GM18505 (cell line): ENCODE results near the gene ATP9A.
"Not testable (repeated sequence)": the region's sequence is repeated elsewhere in the genome, so short reads cannot be mapped to it uniquely, and the experiment has no call there.

Experiments used
- ATAC-seq: cut with Tn5 transposase; IDR thresholded peaks from one replicate; pipeline ENCODE4 v1.9.1; 2021; ENCODE audit not compliant: unreplicated experiment
- POLR2A ChIP-seq: IDR thresholded peaks from 4 replicates; pipeline ENCODE4 v1.6.1; 2011; ENCODE audit warnings: borderline replicate concordance; ENCODE audit not compliant: insufficient read depth, insufficient read length; ENCODE audit errors: extremely low read depth

Gene ATP9A

GRCh38 chr20:51648571-51648947 is 119.6 kb downstream of the ATP9A start:
- no peak for ATAC-seq
- no peak for TF ChIP-seq POLR2A

DNA sequence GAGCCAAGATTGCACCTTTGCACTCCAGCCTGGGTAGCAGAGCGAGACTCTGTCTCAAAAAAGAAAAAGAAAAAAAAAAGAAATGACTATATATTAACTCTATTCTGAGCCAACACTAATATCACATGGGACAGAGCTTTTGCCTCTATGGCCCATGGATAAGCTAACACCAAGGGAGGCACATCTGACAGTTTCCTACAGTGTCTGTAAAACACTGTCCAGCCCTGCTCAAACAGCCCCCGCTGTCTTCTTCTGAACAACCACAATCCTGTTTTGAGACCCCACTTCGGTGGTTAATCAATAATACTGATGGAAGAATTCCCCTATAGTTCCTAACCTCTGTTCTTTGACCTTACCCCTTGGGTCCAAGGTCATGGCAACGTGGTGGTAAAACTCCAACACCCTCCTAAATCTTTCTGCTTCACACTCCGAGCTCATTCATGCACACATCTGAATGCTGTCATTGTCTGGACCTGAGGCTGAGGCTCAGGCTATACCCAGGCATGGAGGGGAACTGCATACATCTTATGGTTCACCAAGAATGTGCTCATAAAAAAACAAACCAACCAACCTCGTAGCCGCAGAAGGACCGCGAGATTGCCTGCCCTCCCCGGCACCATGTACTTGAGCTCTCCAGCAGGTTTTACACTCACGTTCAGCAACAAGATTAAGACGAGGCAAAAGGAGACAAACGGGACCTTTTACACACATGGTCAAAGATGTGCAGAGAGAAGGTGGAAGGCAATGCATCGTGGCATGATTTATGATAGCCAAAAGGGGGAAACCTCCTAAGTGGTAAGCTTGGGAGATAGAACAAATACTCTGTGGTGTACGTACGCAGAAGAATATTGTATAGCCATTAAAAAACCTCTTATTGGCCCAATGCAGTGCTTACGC is 120.3 kb downstream of the ATP9A start:
- no peak for ATAC-seq
- no peak for TF ChIP-seq POLR2A

- not testable (repeated sequence) for ATAC-seq
These were observed 124.4 kb downstream of the ATP9A start for GRCh38 chr20:51643810-51644209.

GRCh38 chr20:51643390-51643789 is 124.8 kb downstream of the ATP9A start:
- ATAC-seq = no peak
- no peak for TF ChIP-seq POLR2A

GRCh38 chr20:51641866-51642265 is 126.3 kb downstream of the ATP9A start:
- no peak for TF ChIP-seq POLR2A
- no peak for ATAC-seq

DNA sequence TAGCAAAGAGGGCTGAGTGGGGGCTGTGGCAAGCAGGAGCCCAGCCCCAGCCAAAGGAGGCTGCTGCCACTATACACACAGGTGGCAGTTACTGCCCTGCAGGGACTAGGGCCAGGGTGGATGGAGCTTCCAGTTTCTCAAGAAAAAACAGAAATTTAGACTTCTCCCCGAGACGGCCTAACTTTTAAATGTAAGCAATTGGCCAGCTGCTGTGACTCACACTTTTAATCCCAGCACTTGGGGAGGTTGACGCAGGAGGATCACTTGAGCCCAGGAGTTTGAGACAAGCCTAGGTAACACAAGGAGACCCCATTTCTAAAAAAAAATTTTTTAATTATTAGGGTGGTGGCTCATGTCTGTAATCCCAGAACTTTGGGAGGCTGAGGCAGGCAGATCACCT is 127.4 kb downstream of the ATP9A start:
- no peak for TF ChIP-seq POLR2A
- no peak for ATAC-seq

DNA sequence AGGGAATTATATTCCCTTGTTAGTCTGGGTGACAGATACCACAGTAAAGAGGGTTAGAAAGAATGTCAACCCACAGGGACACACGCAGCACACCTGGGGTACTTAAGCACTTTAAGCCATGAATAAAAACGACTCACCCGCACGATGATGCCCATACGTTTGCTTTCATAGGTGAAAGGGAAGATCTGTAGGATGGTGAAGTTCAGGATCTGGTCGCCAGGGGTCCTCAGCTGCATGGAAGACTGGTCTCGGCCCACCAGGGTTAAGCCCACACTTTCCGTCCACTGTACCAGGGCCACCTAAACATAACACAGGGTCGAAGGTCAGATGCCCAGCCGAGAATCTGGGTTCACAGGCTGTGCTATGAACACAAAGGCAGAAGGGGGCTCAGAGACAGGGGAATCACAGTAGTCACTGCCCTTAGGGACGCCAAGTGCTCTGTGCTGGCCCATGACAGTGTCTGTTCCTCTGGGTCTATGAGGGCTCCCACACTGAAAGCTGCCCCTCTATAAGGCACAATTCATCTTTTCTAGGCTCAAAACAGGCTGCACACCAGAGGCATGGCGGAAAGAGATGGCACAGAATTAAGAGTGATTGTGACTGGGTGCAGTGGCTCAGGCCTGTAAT is 128.9 kb downstream of the ATP9A start:
- TF ChIP-seq POLR2A = no peak
- no peak for ATAC-seq

GRCh38 chr20:51637241-51637640 is 130.9 kb downstream of the ATP9A start:
- TF ChIP-seq POLR2A = no peak

GRCh38 chr20:51636123-51636522 is 132.1 kb downstream of the ATP9A start:
- no peak for TF ChIP-seq POLR2A
- ATAC-seq = no peak

More at GRCh38 chr20:51637241-51637640, 130.9 kb downstream of the ATP9A start:
- ATAC-seq = no peak

- no peak for TF ChIP-seq POLR2A
- no peak for ATAC-seq
These were observed 132.5 kb downstream of the ATP9A start for GRCh38 chr20:51635680-51636079.

DNA sequence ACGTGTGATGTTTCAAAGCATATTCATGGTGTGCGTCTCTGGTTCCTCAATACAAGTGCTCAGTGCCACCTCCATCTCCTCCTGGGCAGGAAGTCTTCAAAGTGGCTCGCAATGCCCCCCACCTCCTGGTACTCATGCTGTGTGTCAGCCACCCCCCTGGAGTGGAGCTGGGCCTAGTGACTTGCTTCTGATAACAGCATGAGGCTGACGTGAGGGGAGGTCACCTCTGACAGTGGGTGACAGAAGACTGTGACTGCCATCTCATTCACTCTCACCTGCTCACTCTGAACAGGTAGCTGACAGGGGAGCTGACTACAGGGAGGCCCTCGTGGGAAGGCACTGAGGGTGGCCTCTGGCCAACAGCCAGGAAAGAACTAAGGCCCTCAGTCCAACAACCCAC is 133.3 kb downstream of the ATP9A start:
- no peak for TF ChIP-seq POLR2A
- no peak for ATAC-seq

DNA sequence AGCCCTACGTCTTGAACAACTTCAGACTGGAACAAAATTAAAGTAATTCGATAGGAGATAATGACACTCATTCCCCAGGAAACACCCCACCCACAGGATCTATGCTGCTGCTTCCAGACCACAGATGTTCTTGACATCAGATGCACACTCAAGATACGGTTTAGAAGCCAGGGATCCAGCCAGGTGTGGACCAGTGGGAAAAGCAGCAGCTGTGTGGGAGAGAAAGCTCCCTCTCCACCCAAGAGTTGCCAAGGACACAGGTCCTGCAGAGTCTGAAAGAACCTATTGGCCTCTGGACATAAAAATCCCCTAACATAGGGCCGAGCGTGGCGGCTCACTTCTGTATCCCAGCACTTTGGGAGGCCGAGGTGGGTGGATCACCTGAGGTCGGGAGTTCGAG is 133.9 kb downstream of the ATP9A start:
- no peak for ATAC-seq
- no peak for TF ChIP-seq POLR2A

GRCh38 chr20:51633430-51633829 is 134.8 kb downstream of the ATP9A start:
- TF ChIP-seq POLR2A = no peak
- ATAC-seq = no peak

- no peak for TF ChIP-seq POLR2A
- ATAC-seq = no peak
These were observed 136.2 kb downstream of the ATP9A start for GRCh38 chr20:51631953-51632352.
